HG03039 (cell line): ENCODE results near the gene GRIN2C.

Experiments
- ATAC-seq: cut with Tn5 transposase; IDR thresholded peaks from one replicate; pipeline ENCODE4 v1.9.1; 2021; ENCODE audit warnings: mild to moderate bottlenecking, moderate library complexity; ENCODE audit not compliant: unreplicated experiment

GRIN2C gene

GRCh38 chr17:74864866-74865395 is 5.2 kb upstream of the GRIN2C start:
- ATAC-seq: no peak

- no peak for ATAC-seq
These were observed 4.7 kb upstream of the GRIN2C start for GRCh38 chr17:74864297-74864865.

- no peak for ATAC-seq
These were observed 4.0 kb upstream of the GRIN2C start for GRCh38 chr17:74863420-74864296.

GRCh38 chr17:74862919-74863318 is 3.2 kb upstream of the GRIN2C start:
- ATAC-seq: no peak

GRCh38 chr17:74862108-74862901 is 2.6 kb upstream of the GRIN2C start:
- no peak for ATAC-seq

- no peak for ATAC-seq
These were observed 2.0 kb upstream of the GRIN2C start for GRCh38 chr17:74861662-74862107.

- no peak for ATAC-seq
These were observed 1.4 kb upstream of the GRIN2C start for GRCh38 chr17:74860872-74861661.

- no peak for ATAC-seq
These were observed 665 bp upstream of the GRIN2C start for GRCh38 chr17:74860229-74860871.

GRCh38 chr17:74858672-74859458 is 820 bp downstream of the GRIN2C start:
- ATAC-seq: no peak

- no peak for ATAC-seq
These were observed 2.5 kb downstream of the GRIN2C start for GRCh38 chr17:74857191-74857590.

GRCh38 chr17:74856112-74856511 is 3.6 kb downstream of the GRIN2C start:
- ATAC-seq: no peak

- ATAC-seq: no peak
These were observed 4.4 kb downstream of the GRIN2C start for GRCh38 chr17:74855323-74855722.

GRCh38 chr17:74854792-74855191 is 4.9 kb downstream of the GRIN2C start:
- ATAC-seq: no peak

GRCh38 chr17:74853669-74854068 is 6.0 kb downstream of the GRIN2C start:
- ATAC-seq: no peak

GRCh38 chr17:74853048-74853397 is 6.7 kb downstream of the GRIN2C start:
- ATAC-seq: no peak

GRCh38 chr17:74852237-74853047 is 7.2 kb downstream of the GRIN2C start:
- ATAC-seq: no peak

GRCh38 chr17:74851612-74852236 is 8.0 kb downstream of the GRIN2C start:
- ATAC-seq: no peak

- ATAC-seq: no peak
These were observed 8.8 kb downstream of the GRIN2C start for GRCh38 chr17:74850914-74851313.
